ENCODE results near the gene ZNF140.

ZNF140 gene

DNA sequence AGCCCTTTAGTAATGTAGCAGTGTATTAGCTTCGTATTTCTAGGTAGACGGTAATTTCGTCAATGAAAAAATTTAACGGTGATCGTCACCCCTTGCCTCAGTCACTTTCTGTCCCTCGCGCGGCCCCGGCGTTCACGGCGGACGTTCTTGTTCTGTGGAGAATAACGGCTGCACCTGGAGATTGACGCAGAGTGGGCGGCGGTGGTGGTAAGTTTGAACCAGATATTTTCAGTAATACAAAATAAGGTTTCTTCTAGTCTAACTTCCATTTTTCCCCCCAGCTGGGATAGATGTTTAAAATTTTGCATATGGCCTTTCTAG is 50.0 kb downstream of the ZNF140 start:
- no peak for DNase-seq

DNA sequence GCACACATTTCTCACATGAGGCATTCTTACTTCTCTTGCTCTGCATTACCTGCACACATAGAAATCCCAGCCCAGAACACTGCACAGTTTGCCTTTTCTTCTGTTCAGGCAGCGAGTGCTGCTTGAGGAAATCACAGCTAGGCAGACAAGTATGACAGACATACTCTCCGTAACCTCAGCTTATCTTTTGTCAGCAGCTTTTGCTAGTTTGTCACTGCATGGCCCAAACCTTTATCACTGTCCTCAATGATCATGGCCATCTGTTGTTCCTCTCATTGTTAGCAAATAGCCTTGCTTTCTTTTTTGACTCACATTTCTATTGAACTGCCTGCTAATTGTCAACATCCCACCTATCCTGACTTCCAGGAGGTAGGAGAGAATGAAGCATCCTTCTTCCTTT is 55.0 kb downstream of the ZNF140 start:
- DNase-seq, result no peak

DNA sequence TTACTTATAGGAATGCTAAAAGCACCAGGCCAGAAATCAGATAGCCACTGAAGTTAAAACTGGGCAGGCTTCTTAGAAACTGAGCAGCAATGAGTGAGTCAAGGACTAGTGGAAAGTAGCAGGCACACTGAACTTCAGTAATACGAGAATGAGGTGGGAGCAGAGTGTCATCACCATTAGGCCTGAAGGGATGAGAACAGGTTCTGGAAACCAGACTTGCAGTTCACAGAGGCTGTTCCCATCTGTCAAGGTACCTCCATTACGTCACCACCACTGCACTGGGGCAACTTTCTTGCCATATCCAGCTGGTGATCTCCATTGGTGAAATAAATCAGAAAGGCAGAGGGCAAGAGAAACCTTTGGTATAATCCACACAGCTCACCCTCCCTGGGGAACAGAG is 65.3 kb downstream of the ZNF140 start:
- DNase-seq, result no peak

DNA sequence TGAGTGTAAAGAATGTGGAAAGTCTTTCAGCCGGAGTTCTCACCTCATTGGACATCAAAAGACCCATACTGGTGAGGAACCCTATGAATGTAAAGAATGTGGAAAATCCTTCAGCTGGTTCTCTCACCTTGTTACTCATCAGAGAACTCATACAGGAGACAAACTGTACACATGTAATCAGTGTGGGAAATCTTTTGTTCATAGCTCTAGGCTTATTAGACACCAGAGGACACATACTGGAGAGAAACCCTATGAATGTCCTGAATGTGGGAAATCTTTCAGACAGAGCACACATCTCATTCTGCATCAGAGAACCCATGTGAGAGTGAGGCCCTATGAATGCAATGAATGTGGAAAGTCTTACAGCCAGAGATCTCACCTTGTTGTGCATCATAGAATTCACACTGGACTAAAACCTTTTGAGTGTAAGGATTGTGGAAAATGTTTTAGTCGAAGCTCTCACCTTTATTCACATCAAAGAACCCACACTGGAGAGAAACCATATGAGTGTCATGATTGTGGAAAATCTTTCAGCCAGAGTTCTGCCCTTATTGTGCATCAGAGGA is 75.5 kb downstream of the ZNF140 start:
- no peak for DNase-seq

Measured in CD4-positive, alpha-beta T cell treated with Interleukin-4 for 1 hour (primary cell).